Hematopoietic multipotent progenitor cell treated with erythropoietin and hydrocortisone succinate and interleukin-3 and kit ligand, for 17 days (in vitro differentiated cells): ENCODE data around the gene AQP2.

Experiments
- DNase-seq: peaks from one replicate; pipeline ENCODE4 v3.0.0-alpha.2; 2015; ENCODE audit warnings: low spot score

AQP2 gene

DNA sequence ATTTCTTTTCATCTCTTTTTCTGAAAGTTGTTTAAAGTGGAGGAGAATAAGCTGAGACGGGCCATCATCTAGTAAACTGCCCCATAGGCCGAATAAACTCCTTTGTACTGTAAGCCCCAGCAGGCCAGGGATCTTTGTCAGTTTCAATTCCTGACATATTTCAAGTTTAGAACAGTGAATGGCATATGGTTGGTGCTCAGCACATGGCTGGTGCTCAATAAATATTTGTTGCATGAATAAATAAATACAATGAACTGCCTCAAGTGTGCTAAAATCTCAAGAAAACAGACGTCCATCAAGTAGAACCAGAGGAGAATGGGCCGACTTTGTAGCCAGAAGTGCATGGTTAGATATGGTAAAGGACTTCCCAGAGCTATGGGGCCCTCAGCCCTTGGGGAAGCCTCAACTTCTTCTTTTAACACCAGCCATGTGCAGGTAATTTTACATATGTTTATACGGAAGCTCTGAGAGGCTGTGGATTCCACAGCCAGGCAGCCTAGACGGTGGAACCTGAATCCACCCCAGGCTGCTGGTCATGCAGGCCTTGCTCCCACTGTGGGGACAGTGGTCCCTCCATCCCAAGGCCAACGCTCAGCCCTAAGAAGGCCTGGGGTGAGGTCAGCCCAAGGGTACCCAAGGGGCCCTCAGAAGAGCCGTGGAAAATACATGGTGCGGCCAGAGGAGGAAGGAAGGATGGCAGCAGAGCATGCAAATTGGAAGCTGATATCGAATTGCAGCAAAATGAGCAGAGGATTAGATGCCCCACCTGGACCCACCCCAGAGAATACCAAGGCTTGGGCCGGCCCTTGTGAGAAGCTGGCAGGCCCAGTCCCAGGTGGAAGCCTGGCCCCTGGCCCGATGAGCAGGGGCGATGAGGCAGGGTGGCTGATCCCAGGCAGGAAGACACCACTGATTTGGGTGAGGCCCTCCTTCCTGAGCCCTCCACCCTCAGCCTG lies 8.7 kb upstream of the AQP2 start:
- DNase-seq, result no peak

DNA sequence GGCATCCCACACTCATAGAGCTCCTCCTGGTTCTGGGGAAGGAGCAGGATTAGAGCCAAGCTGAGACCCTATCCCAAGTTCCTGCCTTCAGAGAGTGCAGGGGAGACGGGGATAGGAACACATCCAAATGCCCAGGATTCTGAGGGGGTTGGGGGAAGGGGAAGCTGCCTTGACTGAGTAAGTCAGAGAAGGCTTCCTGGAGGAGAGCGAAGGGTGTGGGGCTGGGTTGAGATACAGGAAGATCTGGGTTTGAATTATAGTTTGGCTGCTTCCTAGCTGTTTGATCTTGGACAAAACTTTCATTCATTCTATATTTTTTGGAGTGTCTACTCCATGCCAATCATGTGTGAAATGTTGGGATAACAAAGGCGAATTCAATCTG lies 8.0 kb upstream of the AQP2 start:
- no peak for DNase-seq

DNA sequence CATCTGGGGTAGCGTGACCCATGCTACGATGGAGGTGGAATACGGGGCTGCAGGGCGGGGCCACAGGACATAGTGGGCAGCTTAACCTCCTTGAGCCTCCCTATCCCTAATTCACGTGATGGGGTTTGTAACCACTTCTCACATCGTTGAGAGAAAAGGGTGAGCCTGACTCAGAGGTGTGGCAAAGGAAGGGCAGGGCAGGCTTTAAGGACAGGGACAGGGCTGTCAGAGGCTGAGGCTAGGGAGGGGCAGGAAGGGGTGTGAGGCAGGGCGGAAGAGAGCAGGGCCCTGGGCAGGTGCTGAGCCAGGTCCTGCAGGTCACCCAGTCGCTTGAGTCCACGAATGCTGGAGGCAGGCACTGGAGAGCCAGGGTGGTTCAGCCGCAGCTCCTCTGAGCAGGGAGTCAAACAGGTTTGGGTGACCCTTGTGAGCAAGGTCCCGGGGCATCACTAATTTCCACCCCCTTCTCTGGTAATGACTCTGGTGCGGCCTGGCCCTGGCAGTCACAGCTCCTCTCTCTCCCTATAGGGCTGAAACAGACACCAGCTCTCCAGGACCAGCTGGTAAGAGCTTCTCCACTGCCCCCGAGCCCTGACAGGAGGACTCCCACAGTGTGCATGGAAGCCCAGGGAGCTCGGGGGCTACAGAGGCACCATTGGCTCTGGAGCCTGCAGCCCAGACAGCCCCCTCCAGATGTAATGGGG lies 7.5 kb upstream of the AQP2 start:
- DNase-seq, result no peak

DNA sequence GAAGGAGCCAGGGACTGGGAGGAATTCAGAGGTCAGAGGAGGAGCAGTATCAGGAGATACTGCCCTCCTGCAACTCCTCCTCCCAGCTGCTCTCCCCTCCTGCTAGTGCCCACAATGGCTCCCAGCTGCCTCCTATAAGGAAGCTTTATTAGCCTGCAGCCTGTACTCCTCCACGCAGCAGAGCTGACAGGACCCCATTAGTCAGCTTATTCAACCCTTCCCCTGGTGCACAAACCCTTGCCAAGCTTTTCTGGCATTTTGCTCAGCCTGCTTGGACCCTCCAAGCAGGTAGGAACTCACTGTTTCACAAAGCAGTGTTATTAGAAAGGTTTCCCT lies 6.9 kb upstream of the AQP2 start:
- no peak for DNase-seq

DNA sequence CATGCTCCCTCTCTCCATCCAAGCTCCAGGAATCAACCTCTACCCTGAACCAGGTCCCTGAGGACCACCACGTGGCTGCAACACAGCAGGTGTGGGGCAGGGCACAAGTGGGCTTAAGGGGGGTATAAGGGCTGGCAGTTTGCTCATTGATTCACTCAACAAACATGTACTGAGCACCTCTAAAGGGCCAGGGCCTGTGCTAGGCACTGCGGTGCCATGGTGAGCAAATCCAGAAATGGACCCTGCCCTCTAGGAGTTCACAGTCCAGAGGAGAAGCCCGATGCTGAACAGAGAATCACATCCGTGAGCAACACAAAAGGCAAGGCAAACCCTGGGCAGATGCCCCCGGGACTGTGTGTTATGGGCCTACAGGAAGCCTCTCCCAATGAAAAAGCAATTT lies 6.5 kb upstream of the AQP2 start:
- DNase-seq, result no peak

DNA sequence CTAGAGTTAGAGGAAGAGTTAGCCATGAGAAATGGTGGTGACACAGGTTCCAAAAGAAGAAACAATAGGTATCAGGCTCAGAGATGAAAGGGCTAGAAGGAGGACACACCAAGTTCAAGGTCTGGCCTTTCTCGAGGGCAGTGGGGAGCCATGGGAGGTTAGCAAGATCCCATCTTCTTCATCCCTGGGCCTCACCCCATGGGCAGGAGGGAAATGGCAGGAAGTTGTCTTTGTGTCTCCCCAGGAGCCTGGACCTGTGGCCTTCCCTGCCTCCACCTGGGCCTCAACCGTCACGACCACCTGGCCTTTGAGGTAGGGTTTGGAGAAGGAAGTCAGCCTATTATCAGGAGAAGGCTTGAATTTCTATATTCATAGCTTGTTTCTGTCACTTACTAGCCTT lies 5.8 kb upstream of the AQP2 start:
- DNase-seq, result no peak

DNA sequence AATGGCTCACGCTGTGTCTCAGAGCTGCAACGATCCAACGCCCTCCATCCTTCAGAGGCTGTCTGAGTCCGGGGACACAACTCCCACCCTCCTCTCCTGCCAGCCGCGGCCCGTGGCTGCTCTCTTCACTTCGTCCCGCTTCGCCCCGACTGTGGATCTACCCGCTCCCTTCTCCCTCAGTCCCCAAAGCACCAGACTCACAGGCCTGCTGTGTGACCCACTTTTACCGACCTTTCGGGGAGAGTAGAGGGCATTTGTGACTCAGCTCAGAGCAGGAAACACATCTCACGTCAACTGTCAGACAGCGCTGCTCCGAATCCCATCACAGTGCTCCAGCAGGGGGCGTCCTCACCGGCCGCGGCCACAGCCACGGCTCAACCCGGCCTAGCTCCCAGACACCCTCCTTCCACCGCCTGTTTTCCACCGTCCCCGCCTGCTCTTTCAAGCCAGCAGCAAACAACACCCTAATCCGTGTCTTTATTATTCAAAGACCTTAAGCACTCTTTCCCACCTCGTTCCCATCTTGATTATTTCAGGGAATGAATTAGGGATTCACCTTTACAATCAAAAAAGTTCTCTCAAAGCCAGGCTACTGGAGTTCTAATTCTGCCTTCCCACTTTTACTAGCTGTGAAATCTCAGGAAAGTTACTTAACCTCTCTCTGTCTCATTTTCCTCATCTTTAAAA lies 5.0 kb upstream of the AQP2 start:
- peak; percentile 50 for DNase-seq

DNA sequence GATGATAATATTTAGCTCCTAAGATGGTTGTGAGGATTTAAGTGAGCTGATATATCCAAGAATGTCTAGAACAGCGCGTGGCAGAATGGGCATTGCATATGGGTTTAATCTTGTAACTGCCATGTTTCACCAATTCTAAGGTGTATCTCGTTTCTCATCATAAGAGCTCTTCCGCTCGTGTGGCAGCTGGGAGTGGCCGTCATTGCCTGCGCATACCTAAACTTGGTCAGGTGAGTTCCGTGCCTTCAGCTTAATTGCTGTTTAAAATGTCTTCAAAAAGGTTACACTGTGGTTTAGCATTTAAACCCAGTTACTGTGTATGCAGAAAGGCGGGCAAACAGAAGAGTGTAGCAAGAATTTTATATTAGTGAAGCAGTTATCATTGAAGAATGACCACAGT lies 4.5 kb upstream of the AQP2 start:
- DNase-seq, result no peak

DNA sequence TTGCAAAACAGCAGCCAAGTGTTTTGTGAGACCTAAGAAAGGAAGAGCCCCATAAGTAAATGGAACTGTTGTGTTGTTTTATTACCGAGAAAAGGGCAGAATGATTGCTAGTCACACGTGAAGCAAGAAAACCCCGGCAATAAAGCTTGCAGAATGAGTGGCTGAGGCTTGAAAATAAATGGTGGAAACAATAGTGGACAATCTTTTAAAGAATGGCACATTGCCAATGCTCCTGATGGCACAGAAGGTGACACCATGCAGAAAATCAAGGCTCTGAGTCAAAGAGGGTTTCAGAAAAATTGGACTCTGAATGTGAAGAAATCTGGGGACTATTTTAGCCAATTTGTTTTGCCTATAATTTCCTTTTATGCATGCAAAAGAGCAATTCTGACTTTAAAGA lies 4.0 kb upstream of the AQP2 start:
- no peak for DNase-seq

DNA sequence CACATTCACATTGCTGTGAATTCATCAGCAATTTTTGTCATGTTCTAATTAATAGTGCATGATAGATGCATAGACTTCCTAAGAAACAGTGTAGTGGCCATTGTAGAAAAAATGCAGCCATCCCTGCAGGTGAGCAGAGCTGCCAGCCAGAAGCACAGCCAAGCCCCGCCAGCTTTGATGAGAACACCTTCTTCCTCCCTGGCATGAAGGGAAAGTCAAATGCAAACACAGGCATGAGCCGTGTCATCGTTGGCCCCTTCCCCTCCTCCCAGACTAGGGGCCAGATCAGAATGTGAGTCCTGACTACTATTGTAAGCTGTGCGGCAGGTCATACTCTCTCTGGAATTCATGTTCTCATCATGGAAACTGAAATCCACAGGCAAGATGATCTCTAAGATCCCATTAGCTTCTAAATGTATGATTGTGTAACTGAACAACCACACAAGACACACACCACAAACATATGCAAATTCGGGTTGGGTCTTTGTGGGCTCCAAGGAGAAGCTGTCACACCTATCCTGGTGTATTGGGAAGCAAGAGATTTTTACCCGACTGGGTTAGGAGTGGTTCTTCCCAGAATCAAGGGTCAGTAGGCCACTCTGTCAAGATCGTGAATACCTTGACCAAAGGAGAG lies 2.8 kb upstream of the AQP2 start:
- no peak for DNase-seq

DNA sequence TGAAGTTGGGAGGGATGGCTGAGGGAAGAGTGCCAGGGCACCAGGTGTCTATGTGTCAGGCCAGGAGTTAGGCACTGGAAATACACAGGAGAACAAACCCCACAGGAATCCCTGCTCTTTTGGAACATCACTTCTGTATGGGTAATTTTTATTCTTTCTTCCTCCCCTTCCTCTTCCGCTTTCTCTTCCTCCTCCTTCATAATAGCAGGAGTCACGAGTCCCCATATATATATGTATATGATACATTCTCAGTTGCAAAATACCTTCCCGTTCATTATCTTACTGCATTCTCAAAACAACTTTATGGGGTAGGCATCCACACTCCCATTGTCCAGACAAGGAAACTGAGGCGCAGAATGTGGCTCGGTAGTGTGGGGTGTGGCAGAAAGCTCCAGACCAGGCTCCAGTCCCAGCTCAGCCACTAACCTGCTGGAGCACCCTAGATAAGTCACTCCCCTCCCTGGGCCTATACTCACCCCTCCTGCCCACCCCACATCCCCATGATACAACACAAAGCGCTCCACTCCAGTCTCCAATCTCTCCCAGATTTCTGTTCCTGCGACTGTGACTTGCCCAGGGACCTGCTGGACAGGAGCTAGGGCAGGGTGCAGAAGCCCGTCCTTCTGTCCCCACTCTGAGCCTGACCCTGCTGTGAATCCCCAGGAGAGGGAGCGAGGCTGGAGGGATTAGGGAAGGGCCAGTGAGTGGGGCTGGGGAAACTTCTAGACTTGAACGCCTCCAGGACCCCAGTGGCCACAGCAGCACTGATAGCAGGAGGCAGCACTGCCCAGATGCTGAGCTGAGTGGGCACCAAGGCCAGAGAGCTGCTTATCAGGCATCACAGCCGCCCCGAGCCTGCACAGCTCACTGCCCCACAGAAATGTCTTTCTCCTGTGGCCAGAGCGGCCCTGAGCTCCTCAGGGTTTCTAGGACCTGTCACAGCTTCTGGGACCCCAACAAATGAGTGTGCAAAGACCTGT lies 1.4 kb upstream of the AQP2 start:
- DNase-seq, result no peak

DNA sequence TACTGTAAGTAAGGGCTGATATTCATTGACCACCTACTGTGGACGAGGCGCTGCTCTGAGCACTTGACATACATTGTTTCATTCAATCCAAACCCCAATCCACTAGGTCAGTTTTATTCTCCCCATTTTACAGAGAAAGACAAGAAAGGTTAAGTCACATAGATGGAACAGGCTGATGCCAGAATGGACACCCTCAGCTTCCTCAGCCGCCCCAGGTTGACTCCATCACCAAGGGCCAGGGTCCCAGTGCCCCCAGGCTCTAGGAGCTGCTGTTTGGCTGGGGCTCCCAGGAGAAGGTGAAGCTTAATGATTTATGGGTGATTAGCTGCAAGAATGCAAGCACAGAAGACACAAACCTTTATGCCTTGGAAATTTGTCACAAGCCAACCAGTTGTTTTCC lies 671 bp upstream of the AQP2 start:
- DNase-seq, result no peak

DNA sequence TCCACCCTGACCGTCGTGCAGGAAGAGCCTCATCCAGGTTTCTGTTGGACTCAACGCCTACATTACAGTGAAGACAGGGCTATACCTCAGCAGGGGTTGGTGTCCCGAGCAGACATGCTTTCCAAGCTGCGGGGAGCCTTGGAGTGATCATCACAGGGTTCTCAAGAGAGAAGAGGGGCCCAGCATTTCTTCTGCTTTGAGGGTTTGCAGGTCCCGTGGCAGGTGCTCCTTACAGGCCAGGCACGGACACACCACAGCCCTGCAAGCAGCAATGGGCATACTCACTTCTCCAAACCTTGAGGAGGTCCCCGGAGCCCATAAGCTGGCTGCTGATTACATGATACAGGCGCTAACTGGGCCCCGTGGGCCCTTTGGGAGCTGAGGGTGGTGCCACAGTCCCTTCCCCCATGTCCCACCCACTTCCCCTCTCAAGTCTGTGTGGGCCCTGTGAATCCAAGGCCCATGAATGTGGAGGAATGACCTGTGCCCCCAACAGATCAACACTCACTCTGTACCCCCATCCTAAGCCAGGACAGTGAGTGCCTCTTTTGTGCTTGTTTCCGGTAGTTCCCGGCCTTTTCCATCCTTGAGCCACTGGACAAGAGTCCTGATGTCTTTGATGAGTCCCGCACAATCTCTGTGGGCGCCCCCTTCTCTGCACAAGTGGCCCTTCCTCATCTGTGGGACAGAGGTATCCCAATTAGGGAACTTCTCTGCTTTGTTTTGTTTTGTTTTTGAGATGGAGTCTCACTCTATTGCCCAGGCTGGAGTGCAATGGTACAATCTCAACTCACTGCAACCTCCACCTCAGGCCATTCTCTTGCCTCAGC lies 1.1 kb downstream of the AQP2 start:
- DNase-seq, result no peak

DNA sequence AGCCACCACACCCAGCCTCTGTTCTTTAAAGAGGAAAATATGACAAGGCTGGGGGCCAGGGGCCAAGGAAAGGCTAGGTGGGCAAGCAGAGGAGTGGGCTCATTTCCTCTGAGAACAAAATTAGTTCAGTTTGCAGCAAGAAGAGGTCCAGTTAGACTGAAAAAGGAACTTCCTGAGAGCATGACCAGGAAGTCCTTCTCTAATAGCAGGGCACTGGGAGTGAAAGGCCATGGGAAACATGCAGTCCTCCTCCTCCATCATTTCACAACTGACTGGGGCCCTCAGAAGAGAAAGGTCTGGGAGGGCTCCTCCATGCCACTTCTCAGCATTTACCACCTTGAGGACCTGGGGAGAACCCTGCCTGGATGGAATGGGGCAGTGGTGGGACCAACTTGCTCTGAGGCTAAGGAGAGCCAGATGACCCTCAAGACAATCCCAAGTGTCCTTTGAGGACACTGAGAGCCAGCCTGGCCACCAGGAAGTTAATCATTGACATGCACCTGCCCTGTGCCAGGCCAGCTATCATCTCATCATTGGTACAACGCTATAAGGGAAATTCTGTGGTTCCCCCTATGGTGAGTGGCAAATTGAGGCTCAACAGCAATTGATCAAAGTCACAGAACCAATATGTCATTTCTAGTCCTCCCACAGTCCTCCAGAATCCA lies 2.0 kb downstream of the AQP2 start:
- DNase-seq, result no peak

DNA sequence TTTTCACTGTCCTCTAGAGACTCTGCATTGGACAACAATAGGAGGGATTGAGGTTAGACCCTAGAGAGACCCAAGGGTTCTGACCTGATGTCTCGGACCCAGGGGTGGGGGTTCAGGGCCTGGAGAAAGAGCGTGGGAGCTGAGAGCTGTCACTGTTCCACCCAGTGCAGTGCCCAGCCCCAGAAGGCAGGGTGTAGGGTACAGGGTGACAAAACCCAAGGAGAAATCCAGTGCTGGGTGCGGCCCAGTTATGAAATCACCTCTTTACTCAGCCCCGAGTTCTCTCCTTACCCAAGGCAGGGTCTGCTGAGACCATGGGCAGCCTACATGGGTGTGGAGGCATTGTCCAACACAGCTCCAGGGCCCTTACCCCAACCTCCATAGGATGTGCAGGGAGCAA lies 2.6 kb downstream of the AQP2 start:
- DNase-seq, result no peak

DNA sequence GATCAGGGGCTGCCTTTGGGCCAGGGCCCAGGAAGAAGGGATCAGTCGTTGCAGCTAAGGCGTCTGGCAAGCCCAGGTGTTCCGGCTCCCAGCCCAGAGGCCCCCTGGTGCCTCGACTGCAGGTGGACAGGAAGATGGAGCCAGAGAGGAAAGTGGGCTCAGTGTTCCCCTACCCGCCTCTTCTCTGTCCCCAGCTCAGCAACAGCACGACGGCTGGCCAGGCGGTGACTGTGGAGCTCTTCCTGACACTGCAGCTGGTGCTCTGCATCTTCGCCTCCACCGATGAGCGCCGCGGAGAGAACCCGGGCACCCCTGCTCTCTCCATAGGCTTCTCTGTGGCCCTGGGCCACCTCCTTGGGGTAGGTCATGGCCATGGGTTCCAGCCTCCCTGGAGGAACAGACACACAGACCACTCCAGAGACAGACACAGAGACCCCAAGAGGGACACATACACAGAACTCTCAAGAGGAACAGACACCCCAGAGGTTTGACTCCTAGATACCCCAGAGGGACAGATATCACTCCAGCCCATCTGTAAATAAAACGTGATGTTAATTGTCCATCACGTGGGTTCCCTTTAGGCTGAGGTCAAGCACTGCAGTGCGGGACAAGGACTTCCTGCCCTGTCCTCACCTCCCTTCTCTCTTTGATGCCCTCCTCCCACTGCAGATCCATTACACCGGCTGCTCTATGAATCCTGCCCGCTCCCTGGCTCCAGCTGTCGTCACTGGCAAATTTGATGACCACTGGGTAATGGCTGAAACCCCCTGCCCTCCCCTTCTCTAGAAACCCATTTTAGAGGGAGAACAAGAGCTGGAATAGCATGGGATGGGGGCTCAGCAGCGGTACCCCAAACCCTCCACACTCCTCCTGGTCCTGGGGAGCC lies 3.7 kb downstream of the AQP2 start:
- DNase-seq, result no peak

DNA sequence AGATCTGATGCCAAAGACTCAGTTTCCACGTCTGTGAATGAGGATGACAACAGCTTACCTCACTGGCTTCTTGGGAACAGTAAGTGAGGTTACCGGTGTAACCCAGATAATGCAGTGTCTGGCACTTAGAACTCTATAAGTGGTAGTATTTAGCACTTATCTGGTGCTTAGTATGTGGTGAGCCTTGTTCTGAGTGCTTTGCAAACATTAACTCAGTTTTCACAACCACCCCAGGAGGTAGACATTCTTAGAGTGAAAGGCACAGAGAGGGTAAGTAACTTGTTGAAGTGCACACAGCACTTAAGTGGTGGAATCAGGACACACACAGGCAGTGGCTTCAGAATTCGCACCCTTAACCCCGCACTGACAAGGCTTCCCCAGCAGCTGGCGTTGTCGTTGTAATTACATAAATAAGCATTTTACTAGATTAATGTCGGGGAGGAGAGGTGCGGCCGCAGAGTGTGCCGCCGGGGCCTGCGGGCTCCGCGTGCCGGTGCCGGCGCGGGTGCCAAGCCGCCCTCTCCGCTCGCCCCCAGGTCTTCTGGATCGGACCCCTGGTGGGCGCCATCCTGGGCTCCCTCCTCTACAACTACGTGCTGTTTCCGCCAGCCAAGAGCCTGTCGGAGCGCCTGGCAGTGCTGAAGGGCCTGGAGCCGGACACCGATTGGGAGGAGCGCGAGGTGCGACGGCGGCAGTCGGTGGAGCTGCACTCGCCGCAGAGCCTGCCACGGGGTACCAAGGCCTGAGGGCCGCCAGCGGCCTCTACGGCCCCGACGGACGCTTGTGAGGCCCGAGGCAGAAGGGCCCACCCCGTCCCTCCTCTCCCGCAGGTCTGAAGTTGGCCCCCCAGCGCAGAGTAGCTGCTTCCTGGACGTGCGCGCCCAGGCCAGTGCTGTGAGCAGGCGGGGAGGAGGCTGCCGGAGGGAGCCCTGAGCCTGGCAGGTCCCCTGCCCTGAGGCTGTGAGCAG lies 4.6 kb downstream of the AQP2 start:
- DNase-seq, result no peak
